Activated T-cell treated with anti-CD3 and anti-CD28 coated beads, Interleukin-2, amount 50 U/mL, for 72 hours (primary cell): ENCODE results near the gene WASF3. TPM values are rescaled to one million over a fixed set of nuclear protein-coding genes. Genes with fewer than 3 reads are reported as not detected.

ENCODE experiments used
- ATAC-seq, 2 donors: fragments of 150-1000 bp; cut with Tn5 transposase; replicated peaks in 1 of 2; 2 replicates each; pipeline ENCODE4 v1.10.0; 2021; ENCODE audit warnings: moderate library complexity in 2 of 2, mild to moderate bottlenecking in 1 of 2
- DNase-seq, 2 donors: peaks; one replicate each; pipeline ENCODE4 v3.0.0; 2021 to 2022; ENCODE audit warnings: mixed read lengths in 1 of 2
- H3K27ac Mint-ChIP-seq: one replicate; pipeline ENCODE4 v1.8.0; 2022; ENCODE audit warnings: mild to moderate bottlenecking, moderate library complexity, mixed read lengths
- H3K27me3 Mint-ChIP-seq: one replicate; pipeline ENCODE4 v1.8.0; 2022; ENCODE audit warnings: low read depth, mixed read lengths
- H3K36me3 Mint-ChIP-seq, 2 donors: one replicate each; pipeline ENCODE4 v1.8.0; 2022; ENCODE audit warnings: mixed read lengths in 2 of 2, mild to moderate bottlenecking in 1 of 2; ENCODE audit not compliant: insufficient read depth in 2 of 2
- H3K4me1 Mint-ChIP-seq: one replicate; pipeline ENCODE4 v1.8.0; 2022; ENCODE audit warnings: low read depth, mixed read lengths
- H3K4me3 Mint-ChIP-seq, 2 donors: one replicate each; pipeline ENCODE4 v1.8.0; 2022; ENCODE audit warnings: mild to moderate bottlenecking in 2 of 2, mixed read lengths in 2 of 2, moderate library complexity in 2 of 2
- H3K9me3 Mint-ChIP-seq, 2 donors: one replicate each; pipeline ENCODE4 v1.8.0; 2022; ENCODE audit warnings: mixed read lengths in 2 of 2
- total RNA-seq, 2 donors: library from RNA; stranded (reverse); gene quantifications; one replicate each; pipeline ENCODE4 v1.2.3, GENCODE V29; 2022

WASF3 gene
- total RNA-seq, 2 donors from 2014 or later: 0.14 to 0.17 TPM

- Mint-ChIP-seq H3K27ac (no peak overlapping the region), H3K4me3 (no peak overlapping the region), H3K9me3 (peaks cover 4 to 9% of the 10 kb centered on the region in 2 donors), H3K27me3 (no peaks in the 10 kb centered on the region), H3K36me3 (peaks cover 0 to 2% of the 10 kb centered on the region in 2 donors), H3K4me1 (no peaks in the 10 kb centered on the region)
- DNase-seq (no peak), ATAC-seq (no peak)
These were observed 130.8 kb downstream of the WASF3 start for GRCh38 chr13:26688286-26688685.

GRCh38 chr13:26688980-26689379 is 131.5 kb downstream of the WASF3 start:
- Mint-ChIP-seq H3K9me3 (peaks cover 4 to 9% of the 10 kb centered on the region in 2 donors), H3K36me3 (peaks cover 0 to 2% of the 10 kb centered on the region in 2 donors), H3K27ac (no peak overlapping the region), H3K4me1 (no peaks in the 10 kb centered on the region), H3K4me3 (no peak overlapping the region), H3K27me3 (no peaks in the 10 kb centered on the region)
- DNase-seq: no peak
- no peak for ATAC-seq

GRCh38 chr13:26693749-26694463 is 136.4 kb downstream of the WASF3 start:
- Mint-ChIP-seq H3K9me3 (peaks cover 4 to 9% of the 10 kb centered on the region in 2 donors), H3K4me3 (no peak overlapping the region), H3K4me1 (no peaks in the 10 kb centered on the region), H3K36me3 (peaks cover 0 to 2% of the 10 kb centered on the region in 2 donors), H3K27ac (no peak overlapping the region), H3K27me3 (no peaks in the 10 kb centered on the region)
- DNase-seq (no peak), ATAC-seq (no peak)

- no peaks in the 10 kb centered on the region for H3K27me3 Mint-ChIP-seq
- no peak for ATAC-seq
These were observed 137.3 kb downstream of the WASF3 start for GRCh38 chr13:26694609-26695359.

GRCh38 chr13:26695360-26695705 is 137.8 kb downstream of the WASF3 start:
- ATAC-seq: no peak
- no peaks in the 10 kb centered on the region for H3K4me1 Mint-ChIP-seq
- DNase-seq: no peak

More at GRCh38 chr13:26694609-26695359, 137.3 kb downstream of the WASF3 start:
- H3K4me1 Mint-ChIP-seq: no peaks in the 10 kb centered on the region
- DNase-seq: no peak
- H3K27ac Mint-ChIP-seq: no peak overlapping the region
- no peak overlapping the region for H3K4me3 Mint-ChIP-seq
- peaks cover 0 to 2% of the 10 kb centered on the region in 2 donors for H3K36me3 Mint-ChIP-seq
- H3K9me3 Mint-ChIP-seq: peaks cover 2 to 6% of the 10 kb centered on the region in 2 donors

GRCh38 chr13:26695891-26696311 is 138.4 kb downstream of the WASF3 start:
- H3K36me3 Mint-ChIP-seq: peaks cover 0 to 2% of the 10 kb centered on the region in 2 donors
- DNase-seq: no peak
- no peak for ATAC-seq
- no peaks in the 10 kb centered on the region for H3K27me3 Mint-ChIP-seq
- no peaks in the 10 kb centered on the region for H3K4me1 Mint-ChIP-seq
- H3K27ac Mint-ChIP-seq: no peak overlapping the region
- H3K9me3 Mint-ChIP-seq: peaks cover 0 to 3% of the 10 kb centered on the region in 2 donors
- H3K4me3 Mint-ChIP-seq: no peak overlapping the region

More at GRCh38 chr13:26695360-26695705, 137.8 kb downstream of the WASF3 start:
- Mint-ChIP-seq H3K9me3 (peaks cover 0 to 3% of the 10 kb centered on the region in 2 donors), H3K27ac (no peak overlapping the region), H3K27me3 (no peaks in the 10 kb centered on the region), H3K4me3 (no peak overlapping the region), H3K36me3 (peaks cover 0 to 2% of the 10 kb centered on the region in 2 donors)

- H3K9me3 Mint-ChIP-seq: no peaks in the 10 kb centered on the region
- no peak overlapping the region for H3K4me3 Mint-ChIP-seq
- H3K36me3 Mint-ChIP-seq: no peaks in the 10 kb centered on the region
- no peaks in the 10 kb centered on the region for H3K4me1 Mint-ChIP-seq
- ATAC-seq (no peak), DNase-seq (no peak)
- no peaks in the 10 kb centered on the region for H3K27me3 Mint-ChIP-seq
- H3K27ac Mint-ChIP-seq: no peak overlapping the region
These were observed 139.8 kb downstream of the WASF3 start for GRCh38 chr13:26697069-26697955.

GRCh38 chr13:26698392-26699196 is 141.1 kb downstream of the WASF3 start:
- H3K9me3 Mint-ChIP-seq: no peaks in the 10 kb centered on the region
- no peaks in the 10 kb centered on the region for H3K4me1 Mint-ChIP-seq
- no peak overlapping the region for H3K4me3 Mint-ChIP-seq
- no peaks in the 10 kb centered on the region for H3K27me3 Mint-ChIP-seq
- H3K27ac Mint-ChIP-seq: no peak overlapping the region
- H3K36me3 Mint-ChIP-seq: no peaks in the 10 kb centered on the region
- DNase-seq (peak; percentile 67 to 83), ATAC-seq (peak; percentile 55 to 66)

- H3K36me3 Mint-ChIP-seq: no peaks in the 10 kb centered on the region
- no peak for ATAC-seq
- no peak overlapping the region for H3K27ac Mint-ChIP-seq
- H3K9me3 Mint-ChIP-seq: no peaks in the 10 kb centered on the region
- no peak for DNase-seq
- no peak overlapping the region for H3K4me3 Mint-ChIP-seq
- H3K4me1 Mint-ChIP-seq: no peaks in the 10 kb centered on the region
- no peaks in the 10 kb centered on the region for H3K27me3 Mint-ChIP-seq
These were observed 141.7 kb downstream of the WASF3 start for GRCh38 chr13:26699197-26699490.

- no peak for ATAC-seq
- Mint-ChIP-seq H3K36me3 (no peaks in the 10 kb centered on the region), H3K4me1 (no peaks in the 10 kb centered on the region), H3K9me3 (no peaks in the 10 kb centered on the region), H3K4me3 (no peak overlapping the region), H3K27me3 (no peaks in the 10 kb centered on the region), H3K27ac (no peak overlapping the region)
- DNase-seq: no peak
These were observed 148.1 kb downstream of the WASF3 start for GRCh38 chr13:26705536-26705935.

GRCh38 chr13:26706381-26706780 is 148.9 kb downstream of the WASF3 start:
- Mint-ChIP-seq H3K4me1 (no peaks in the 10 kb centered on the region), H3K36me3 (no peaks in the 10 kb centered on the region), H3K9me3 (no peaks in the 10 kb centered on the region), H3K27me3 (no peaks in the 10 kb centered on the region), H3K4me3 (no peak overlapping the region), H3K27ac (no peak overlapping the region)
- DNase-seq: no peak
- ATAC-seq: no peak

GRCh38 chr13:26707122-26708006 is 149.9 kb downstream of the WASF3 start:
- no peak overlapping the region for H3K27ac Mint-ChIP-seq
- H3K4me1 Mint-ChIP-seq: no peaks in the 10 kb centered on the region
- no peaks in the 10 kb centered on the region for H3K9me3 Mint-ChIP-seq
- DNase-seq (peak; percentile 30 to 42), ATAC-seq (peak; percentile 67 to 75)
- H3K27me3 Mint-ChIP-seq: no peaks in the 10 kb centered on the region
- H3K36me3 Mint-ChIP-seq: no peaks in the 10 kb centered on the region
- no peak overlapping the region for H3K4me3 Mint-ChIP-seq
